ENCODE measurements around the gene WDR59. TPM values are rescaled to one million over a fixed set of nuclear protein-coding genes. Genes with fewer than 3 reads are reported as not detected.

The WDR59 gene
- total and polyA plus RNA-seq, 2 of the 4 experiments (the other 2 are of a cell fraction): 29.4 to 44.6 TPM

GRCh38 chr16:74837056-74837455 is 147.9 kb downstream of the WDR59 start:
- dilution Hi-C loops (cut with HindIII; ENCODE audit: low sequenced_read_pairs, unreplicated experiment) (no loop called here), in situ Hi-C loops (cut with MboI; ENCODE audit: low sequenced_read_pairs) (no loop called here), intact Hi-C loops (cut with micrococcal nuclease) (no loop called here)
- BruUV-seq (replicated peaks): no TSS peak
- H2AFZ ChIP-seq (replicated peaks; ENCODE audit: low read length, poor library complexity): no peak overlapping the region
- H3K4me1 ChIP-seq (ENCODE audit: control insufficient read depth, insufficient read depth, low read length): no peaks in the 10 kb centered on the region
- no peak overlapping the region for H4K91ac ChIP-seq (ENCODE audit: insufficient read depth, low read depth, low read length)
- H4K20me1 ChIP-seq (ENCODE audit: insufficient read depth, low read length): no peaks in the 10 kb centered on the region
- H3K56ac ChIP-seq (ENCODE audit: extremely low read depth, insufficient read depth, low read length): no peak overlapping the region
- no peaks in the 10 kb centered on the region for H3K36me3 ChIP-seq (ENCODE audit: control insufficient read depth, insufficient read depth, low read length)
- no peak overlapping the region for H4K8ac ChIP-seq (ENCODE audit: low read depth in 2 of 2, low read length in 2 of 2)
- H2BK5ac ChIP-seq (ENCODE audit: low read depth, low read length, poor library complexity, severe bottlenecking): no peak overlapping the region
- no peak overlapping the region for H2BK20ac ChIP-seq (ENCODE audit: low read depth, low read length)
- no peak overlapping the region for H2AK9ac ChIP-seq (replicated peaks; ENCODE audit: low read depth, low read length, poor library complexity)
- H2AK5ac ChIP-seq (ENCODE audit: low read depth, low read length): no peak overlapping the region
- H3K14ac ChIP-seq (replicated peaks; ENCODE audit: low read depth, low read length): no peak overlapping the region
- H3K27me3 ChIP-seq (ENCODE audit: control insufficient read depth, insufficient read depth, low read length): peaks cover 8% of the 10 kb centered on the region
- H3K9ac ChIP-seq (ENCODE audit: low read depth, low read length): no peak overlapping the region
- no peaks in the 10 kb centered on the region for H3K9me3 ChIP-seq (ENCODE audit: control insufficient read depth, insufficient read depth, low read length)
- TF ChIP-seq RAD21 (IDR thresholded peaks at IDR 0.05; ENCODE audit: low read length) (no peak), POLR2A (IDR thresholded peaks at IDR 0.05; ENCODE audit: low read depth, low read length) (no peak), RFX5 (IDR thresholded peaks at IDR 0.05; ENCODE audit: low read depth, low read length) (no peak)
- TF ChIP-seq, protein P1, sequence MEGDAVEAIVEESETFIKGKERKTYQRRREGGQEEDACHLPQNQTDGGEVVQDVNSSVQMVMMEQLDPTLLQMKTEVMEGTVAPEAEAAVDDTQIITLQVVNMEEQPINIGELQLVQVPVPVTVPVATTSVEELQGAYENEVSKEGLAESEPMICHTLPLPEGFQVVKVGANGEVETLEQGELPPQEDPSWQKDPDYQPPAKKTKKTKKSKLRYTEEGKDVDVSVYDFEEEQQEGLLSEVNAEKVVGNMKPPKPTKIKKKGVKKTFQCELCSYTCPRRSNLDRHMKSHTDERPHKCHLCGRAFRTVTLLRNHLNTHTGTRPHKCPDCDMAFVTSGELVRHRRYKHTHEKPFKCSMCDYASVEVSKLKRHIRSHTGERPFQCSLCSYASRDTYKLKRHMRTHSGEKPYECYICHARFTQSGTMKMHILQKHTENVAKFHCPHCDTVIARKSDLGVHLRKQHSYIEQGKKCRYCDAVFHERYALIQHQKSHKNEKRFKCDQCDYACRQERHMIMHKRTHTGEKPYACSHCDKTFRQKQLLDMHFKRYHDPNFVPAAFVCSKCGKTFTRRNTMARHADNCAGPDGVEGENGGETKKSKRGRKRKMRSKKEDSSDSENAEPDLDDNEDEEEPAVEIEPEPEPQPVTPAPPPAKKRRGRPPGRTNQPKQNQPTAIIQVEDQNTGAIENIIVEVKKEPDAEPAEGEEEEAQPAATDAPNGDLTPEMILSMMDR (conservative IDR thresholded peaks at IDR 0.05; ENCODE audit: low read depth, low read length): no peak
- ATAC-seq (ENCODE audit: low read depth) (no peak), DNase-seq (no peak)
- H2BK120ac ChIP-seq (ENCODE audit: low read depth, low read length): no peak overlapping the region
- no peak overlapping the region for H2BK15ac ChIP-seq (ENCODE audit: low read depth, low read length)
- H3K4me2 ChIP-seq (ENCODE audit: low read depth, low read length): no peak overlapping the region
- H3K4me3 ChIP-seq (ENCODE audit: insufficient read depth, low read depth, low read length): no peak overlapping the region
- no peaks in the 10 kb centered on the region for H3K9me1 ChIP-seq (ENCODE audit: insufficient read depth, low read length)
- H3K79me1 ChIP-seq (ENCODE audit: low read depth in 1 of 2, low read length in 2 of 2): no peaks in the 10 kb centered on the region
- no peak overlapping the region for H4K5ac ChIP-seq (ENCODE audit: low read depth, low read length)
- POLR2A ChIA-PET (ENCODE audit: unreplicated experiment): interaction anchor here (0.7 kb wide), 1 partner anchor 112 kb away, joined by 3 read pairs; no protein-coding TSS in a partner anchor
- no peak overlapping the region for H3K4ac ChIP-seq (ENCODE audit: low read depth, low read length)
- no peak overlapping the region for H3K23ac ChIP-seq (ENCODE audit: low read depth, low read length)
- no peak overlapping the region for H3K27ac ChIP-seq (ENCODE audit: insufficient read depth, low read length)
- WGBS, 2 experiments (ENCODE audit: extremely low coverage in 2 of 2, insufficient read length in 1 of 2): no CpG with 5 or more reads among the region's 4 CpGs
- H3K18ac ChIP-seq (ENCODE audit: low read depth, low read length): no peak overlapping the region
- CTCF ChIA-PET: interaction anchor here (0.8 to 1.0 kb wide), 2 partner anchors 25 to 26 kb away, joined by 3 to 4 read pairs; no protein-coding TSS in a partner anchor

Measured in IMR-90 (cell line).